Vagina (tissue), 2 donors: ENCODE measurements around the gene ATP11A.

Experiments used
- POLR2A ChIP-seq, 2 donors: fragments of 450-650 bp; IDR thresholded peaks; one replicate each; pipeline ENCODE4 v1.6.1; 2017; ENCODE audit warnings: antibody characterized with exemption in 2 of 2, mild to moderate bottlenecking in 2 of 2, moderate library complexity in 2 of 2
- TF ChIP-seq, protein P1 (sequence below), 3 experiments: fragments of 450-650 bp in 2 of 3; fragments of 200-600 bp in 1 of 3; sonication (generic) in 1 of 3; IDR thresholded peaks; one replicate each; pipeline ENCODE4 v1.5.1; 2017 to 2019; ENCODE audit warnings: antibody characterized with exemption in 3 of 3, mild to moderate bottlenecking in 2 of 3, moderate library complexity in 2 of 3

DNA sequence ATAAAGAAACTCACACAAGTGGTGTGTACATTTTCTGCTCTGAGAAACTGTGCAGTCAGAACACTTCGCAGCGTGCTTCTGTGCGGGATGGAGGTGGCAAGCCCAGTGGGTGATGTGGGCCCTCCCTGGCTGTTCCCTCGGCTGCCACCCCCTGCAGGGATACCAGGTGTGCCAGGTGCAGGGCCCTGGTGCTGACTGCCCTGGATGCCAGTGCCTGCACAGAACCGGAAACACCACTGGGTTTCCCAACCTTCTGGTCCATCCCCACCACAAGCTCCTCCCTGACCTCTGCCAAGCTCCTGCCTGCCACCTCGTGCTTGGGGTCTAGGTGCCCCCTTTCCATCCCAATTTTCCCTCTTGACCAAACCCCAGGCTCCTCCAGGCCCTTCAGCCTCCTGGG, 197.3 kb downstream of the ATP11A start:
- TF ChIP-seq, protein P1, sequence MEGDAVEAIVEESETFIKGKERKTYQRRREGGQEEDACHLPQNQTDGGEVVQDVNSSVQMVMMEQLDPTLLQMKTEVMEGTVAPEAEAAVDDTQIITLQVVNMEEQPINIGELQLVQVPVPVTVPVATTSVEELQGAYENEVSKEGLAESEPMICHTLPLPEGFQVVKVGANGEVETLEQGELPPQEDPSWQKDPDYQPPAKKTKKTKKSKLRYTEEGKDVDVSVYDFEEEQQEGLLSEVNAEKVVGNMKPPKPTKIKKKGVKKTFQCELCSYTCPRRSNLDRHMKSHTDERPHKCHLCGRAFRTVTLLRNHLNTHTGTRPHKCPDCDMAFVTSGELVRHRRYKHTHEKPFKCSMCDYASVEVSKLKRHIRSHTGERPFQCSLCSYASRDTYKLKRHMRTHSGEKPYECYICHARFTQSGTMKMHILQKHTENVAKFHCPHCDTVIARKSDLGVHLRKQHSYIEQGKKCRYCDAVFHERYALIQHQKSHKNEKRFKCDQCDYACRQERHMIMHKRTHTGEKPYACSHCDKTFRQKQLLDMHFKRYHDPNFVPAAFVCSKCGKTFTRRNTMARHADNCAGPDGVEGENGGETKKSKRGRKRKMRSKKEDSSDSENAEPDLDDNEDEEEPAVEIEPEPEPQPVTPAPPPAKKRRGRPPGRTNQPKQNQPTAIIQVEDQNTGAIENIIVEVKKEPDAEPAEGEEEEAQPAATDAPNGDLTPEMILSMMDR (IDR thresholded peaks at IDR 0.05): no peak
- no peak for TF ChIP-seq POLR2A (IDR thresholded peaks at IDR 0.05)
